Measurements from ENCODE around the gene STEAP3.

Gene STEAP3

DNA sequence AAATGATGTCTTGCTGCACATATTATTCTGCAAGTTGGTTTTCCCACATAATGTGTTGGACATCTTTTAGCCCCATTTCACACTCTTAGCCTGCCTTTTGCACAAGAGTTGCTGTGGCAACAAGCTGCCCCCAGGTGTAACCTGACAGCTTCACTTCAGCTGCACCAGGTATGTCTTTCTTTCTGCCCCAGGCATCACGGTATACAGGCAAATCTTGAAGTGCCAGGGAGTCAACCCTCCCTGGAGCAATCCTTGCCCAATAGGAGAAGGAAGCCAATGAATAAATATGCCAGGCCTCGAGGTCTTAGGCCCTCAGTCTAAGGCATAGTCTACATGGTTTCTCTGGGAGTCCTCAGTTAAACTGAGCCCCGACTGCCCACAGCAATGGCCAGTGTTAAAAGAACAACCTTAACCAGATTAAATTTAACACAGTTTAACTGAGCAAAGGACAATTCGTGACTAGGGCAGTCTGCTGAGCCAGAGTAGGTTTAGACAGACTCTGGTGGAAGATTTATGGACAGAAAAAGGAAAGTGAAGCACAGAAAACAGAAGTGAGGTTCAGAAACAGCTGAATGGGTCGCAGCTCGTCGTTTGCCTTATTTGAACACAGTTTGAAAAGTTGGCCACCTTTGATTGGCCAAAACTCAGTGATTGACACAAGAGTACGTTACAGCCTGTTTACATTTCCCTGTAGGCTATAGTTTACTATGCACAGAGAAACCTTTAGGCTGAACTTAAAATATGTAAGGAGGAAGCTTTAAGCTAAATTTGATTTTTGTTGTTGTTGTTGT, 33.1 kb upstream of the STEAP3 start:
- Histone ChIP-seq H3K36me3 (ENCODE audit: insufficient read depth, low read length) (no peaks in the 10 kb centered on the region), H3K9me3 (ENCODE audit: control insufficient read depth, insufficient read depth, low read length) (no peaks in the 10 kb centered on the region), H3K4me1 (ENCODE audit: insufficient read depth, low read length) (peaks cover 3% of the 10 kb centered on the region; the same call in 1 of the 2 replicates), H3K9ac (ENCODE audit: low read depth, low read length) (no peak overlapping the region)

DNA sequence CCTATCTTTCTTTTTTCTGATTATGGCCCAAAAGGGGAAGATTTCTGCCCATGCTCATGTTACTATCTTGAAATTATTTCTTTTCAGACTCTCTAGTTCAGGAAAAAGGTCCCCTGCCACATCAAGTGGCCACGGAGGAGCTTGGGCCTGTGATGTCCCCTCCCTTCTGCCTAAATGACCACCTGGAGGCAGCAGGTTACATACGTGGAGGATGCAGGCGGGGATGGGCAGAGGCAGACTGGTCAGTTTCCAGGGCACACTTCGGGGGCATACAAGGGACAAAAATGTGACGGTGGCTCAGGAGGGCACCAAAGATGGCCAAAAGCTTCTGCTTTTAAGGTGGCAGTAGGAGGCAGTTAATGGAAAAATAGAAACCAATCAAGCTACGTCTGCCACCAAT, 30.7 kb upstream of the STEAP3 start:
- Histone ChIP-seq H3K9me3 (ENCODE audit: control insufficient read depth, insufficient read depth, low read length) (no peaks in the 10 kb centered on the region), H3K9ac (ENCODE audit: low read depth, low read length) (no peak overlapping the region), H3K36me3 (ENCODE audit: insufficient read depth, low read length) (no peaks in the 10 kb centered on the region), H3K4me1 (ENCODE audit: insufficient read depth, low read length) (peaks cover 20% of the 10 kb centered on the region)

DNA sequence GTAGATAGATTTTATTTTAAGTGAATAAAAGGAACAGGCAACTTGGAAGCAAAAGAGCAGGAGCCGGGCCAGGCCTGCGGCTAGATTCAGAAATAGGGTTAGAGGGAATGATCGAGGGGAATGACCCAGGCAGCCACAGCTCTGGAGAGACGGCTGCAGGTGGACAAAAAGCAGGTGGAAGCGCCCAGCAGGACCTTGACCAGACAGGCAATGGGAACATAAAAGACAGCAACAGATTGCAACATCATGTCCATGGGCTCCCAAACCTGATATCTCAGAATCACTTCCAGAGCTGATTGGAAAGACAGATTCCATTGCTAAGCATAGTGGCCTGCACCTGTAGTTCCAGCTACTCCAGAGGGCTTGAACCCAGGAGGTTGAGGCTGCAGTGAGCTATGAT, 28.6 kb upstream of the STEAP3 start:
- no peak overlapping the region for H3K9ac ChIP-seq (ENCODE audit: low read depth, low read length)
- H3K4me1 ChIP-seq (ENCODE audit: insufficient read depth, low read length): peaks cover 24% of the 10 kb centered on the region
- H3K9me3 ChIP-seq (ENCODE audit: control insufficient read depth, insufficient read depth, low read length): no peaks in the 10 kb centered on the region
- H3K36me3 ChIP-seq (ENCODE audit: insufficient read depth, low read length): no peaks in the 10 kb centered on the region

DNA sequence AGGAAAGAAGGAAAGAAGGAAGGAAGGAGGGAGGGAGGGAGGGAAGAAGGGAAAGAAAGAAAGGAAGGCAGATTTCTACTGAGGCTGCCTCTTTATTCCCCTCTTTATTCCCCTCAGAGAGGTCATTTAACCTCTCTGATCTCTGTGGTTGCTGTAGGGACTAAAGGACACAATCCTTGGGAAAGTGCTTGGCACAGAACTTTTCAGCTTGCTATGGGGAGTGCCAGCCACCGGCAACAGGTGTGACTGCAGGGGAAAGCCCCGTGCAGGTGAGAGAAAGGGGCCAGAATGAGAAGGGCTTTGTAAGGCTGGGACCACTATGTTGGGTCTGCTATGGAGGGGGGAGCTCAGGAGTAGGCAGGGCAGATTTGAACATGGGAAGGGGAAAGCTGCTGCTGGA, 27.7 kb upstream of the STEAP3 start:
- Histone ChIP-seq H3K36me3 (ENCODE audit: insufficient read depth, low read length) (no peaks in the 10 kb centered on the region), H3K4me1 (ENCODE audit: insufficient read depth, low read length) (peaks cover 24% of the 10 kb centered on the region), H3K9me3 (ENCODE audit: control insufficient read depth, insufficient read depth, low read length) (no peaks in the 10 kb centered on the region), H3K9ac (ENCODE audit: low read depth, low read length) (no peak overlapping the region; the same call in 1 of the 2 replicates)

DNA sequence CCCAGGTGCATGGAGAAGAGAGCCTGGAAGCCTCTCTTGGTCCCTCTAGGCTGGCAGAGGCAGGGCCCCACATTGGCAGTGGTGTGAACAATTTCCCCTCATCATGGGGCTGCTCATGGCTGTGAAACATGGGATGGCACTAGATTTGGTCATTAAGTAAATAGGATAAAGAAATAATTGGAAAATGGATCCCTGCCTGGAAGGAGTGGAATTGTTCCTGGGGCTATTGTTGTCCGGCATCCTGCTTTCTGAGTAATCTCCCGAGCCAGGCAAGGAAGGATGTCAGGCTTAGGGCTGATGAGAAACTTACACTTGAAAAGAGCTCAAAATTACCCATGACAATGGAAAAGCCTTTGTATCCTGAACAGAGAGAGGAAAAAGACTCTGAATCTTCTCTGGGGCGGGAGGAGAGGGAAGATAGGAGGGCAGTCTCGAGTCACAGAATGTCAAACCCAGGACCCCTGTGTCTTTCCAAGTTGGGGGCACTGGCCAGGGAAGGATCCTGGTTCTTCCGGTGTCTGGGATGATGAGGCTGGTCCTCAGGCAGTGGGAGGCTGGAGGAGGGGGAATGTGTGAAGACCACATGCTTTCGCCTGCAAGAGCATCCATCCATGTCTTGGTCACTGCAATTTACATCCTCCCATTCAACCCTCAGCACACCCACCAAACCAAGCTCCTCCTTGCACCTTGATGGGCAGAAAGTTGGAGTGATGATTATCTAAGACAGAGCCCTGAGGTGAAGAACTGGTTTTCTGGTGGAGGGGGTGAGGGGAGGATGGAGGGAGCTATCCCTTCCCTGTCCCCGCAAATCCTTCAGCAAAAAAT, 27.1 kb upstream of the STEAP3 start:
- Histone ChIP-seq H3K9ac (ENCODE audit: low read depth, low read length) (no peak overlapping the region), H3K36me3 (ENCODE audit: insufficient read depth, low read length) (no peaks in the 10 kb centered on the region), H3K4me1 (ENCODE audit: insufficient read depth, low read length) (peaks cover 24% of the 10 kb centered on the region), H3K9me3 (ENCODE audit: control insufficient read depth, insufficient read depth, low read length) (no peaks in the 10 kb centered on the region)

DNA sequence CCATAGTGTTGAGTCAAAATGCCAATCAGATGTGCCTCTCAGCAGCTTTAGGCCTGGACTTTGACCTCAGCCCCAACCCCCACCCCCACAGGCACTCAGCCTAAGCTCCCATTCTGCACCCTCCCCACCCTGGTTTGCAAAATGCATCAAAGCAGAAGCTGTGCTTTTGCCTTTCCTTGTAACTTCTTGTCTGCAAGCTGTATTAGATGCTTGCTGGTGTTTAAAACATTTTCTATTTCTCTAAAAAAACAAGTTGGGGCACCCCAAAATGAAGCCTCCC, 26.6 kb upstream of the STEAP3 start:
- no peaks in the 10 kb centered on the region for H3K36me3 ChIP-seq (ENCODE audit: insufficient read depth, low read length)
- H3K9ac ChIP-seq (ENCODE audit: low read depth, low read length): no peak overlapping the region
- H3K9me3 ChIP-seq (ENCODE audit: control insufficient read depth, insufficient read depth, low read length): no peaks in the 10 kb centered on the region
- H3K4me1 ChIP-seq (ENCODE audit: insufficient read depth, low read length): peaks cover 24% of the 10 kb centered on the region

DNA sequence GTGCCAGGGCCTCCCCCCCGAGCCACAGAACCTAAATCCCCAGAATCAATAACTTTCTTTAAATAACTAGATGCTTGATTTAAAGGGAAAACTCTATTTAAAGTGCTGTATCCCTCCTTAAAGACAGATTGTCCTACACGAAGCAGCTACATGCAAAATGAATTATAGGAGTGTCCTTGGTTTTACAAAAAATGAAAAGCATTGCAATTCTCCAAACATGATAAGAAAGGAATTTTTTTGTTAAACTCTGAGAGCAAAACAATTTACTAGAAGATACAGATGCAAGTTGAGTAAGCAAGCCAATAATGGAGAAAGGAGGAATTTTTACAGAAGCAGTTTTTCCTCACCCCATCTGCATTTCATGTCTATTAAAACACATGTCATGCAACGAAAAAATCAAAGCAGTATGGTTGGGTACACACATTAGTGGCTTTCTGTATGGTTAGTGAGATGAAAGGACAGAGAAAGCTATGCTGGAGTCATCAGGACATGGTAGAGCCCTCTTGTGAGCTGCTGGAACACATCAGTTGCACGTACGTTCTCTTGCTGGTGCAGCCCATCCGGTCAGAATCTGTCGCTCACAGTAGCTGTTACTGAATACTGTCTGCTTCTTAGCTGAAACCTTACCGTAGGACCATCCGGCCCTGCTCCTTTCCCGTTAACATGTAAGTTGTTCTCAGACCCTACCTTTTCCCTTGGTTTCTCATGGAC, 25.9 kb upstream of the STEAP3 start:
- H3K36me3 ChIP-seq (ENCODE audit: insufficient read depth, low read length): no peaks in the 10 kb centered on the region
- H3K4me1 ChIP-seq (ENCODE audit: insufficient read depth, low read length): peaks cover 24% of the 10 kb centered on the region
- H3K9me3 ChIP-seq (ENCODE audit: control insufficient read depth, insufficient read depth, low read length): no peaks in the 10 kb centered on the region
- no peak overlapping the region for H3K9ac ChIP-seq (ENCODE audit: low read depth, low read length)

DNA sequence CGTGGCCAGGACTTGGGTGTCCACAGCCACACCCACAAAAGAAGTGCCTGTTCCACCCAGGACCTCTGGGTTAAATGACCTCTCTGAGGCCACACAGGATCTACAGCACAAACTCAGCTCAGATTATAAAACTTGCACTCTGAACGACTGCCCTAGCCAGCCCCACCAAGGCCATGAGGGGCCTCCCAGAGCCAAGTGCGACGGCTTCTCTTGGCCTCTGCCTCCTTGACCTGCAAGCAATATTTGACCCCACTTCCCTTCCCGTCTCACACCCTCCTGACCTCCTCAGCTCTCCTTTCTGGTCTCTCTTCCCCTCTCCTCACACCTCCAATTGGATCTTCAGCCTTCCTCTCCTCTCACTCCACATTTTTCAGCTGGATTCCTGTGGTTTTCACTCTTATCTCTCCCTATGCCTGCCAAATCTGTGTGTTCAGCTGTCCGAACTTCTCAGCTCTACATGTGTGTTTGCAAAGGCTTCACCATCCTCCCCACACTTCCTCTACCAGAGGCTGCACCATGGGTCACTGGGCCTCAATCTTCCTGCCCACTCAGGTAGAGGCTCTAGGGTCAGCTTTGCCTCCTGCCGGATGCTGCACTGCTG, 25.3 kb upstream of the STEAP3 start:
- H3K9me3 ChIP-seq (ENCODE audit: control insufficient read depth, insufficient read depth, low read length): no peaks in the 10 kb centered on the region
- H3K9ac ChIP-seq (ENCODE audit: low read depth, low read length): no peak overlapping the region
- H3K4me1 ChIP-seq (ENCODE audit: insufficient read depth, low read length): peaks cover 24% of the 10 kb centered on the region
- H3K36me3 ChIP-seq (ENCODE audit: insufficient read depth, low read length): no peaks in the 10 kb centered on the region

DNA sequence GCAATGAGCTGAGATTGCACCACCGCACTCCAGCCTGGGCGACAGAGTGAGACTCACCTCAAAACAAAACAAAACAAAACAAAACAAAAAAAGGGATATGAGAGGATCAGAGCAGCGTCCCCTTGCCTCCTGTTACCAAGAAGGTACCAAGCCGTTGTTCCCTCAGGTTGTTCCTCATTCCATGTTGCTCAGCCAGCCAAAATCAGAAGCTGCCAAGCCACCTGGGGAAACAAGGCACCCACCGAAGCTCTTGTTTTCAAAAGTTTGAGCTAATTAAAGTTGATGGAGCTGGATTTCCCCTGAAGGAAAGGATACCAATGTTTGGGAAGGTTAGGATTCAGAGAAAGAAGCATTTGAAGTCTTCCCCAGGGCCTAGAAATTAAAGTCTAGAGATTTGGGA, 21.8 kb upstream of the STEAP3 start:
- Histone ChIP-seq H3K9ac (ENCODE audit: low read depth, low read length) (no peak overlapping the region), H3K9me3 (ENCODE audit: control insufficient read depth, insufficient read depth, low read length) (no peaks in the 10 kb centered on the region), H3K4me1 (ENCODE audit: insufficient read depth, low read length) (peaks cover 13% of the 10 kb centered on the region), H3K36me3 (ENCODE audit: insufficient read depth, low read length) (no peaks in the 10 kb centered on the region)

DNA sequence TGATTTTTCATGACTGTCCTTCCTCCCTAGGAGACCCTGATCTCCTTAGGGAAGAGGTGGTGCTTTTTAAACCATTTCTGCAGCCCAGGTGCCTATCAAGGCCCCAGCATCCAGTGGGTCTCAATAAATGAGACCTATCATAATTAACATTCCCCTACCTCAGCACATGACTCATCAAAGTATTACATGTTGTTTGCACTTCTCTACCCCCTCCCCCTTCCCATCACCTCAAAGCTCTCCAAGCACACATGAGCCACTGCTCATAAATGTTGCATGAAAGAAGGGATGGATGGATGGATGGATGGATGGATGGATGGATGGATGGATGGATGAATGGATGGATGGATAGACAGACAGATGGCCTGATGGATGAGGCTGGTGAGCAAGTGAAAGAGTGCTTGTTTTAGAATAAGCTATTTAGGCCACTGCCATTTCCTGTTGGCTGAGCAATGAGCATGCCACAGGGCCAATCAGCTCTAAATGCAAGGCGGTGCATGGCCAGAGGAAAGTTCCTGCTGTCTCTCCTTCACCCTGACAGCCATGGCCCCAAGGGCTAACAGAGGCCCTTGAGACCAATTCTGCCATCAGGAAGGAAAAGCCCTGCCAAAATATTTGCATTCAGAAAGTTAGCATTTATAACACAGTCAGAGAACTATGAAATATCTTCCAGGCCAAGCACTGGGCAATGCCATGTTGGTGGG, 20.9 kb upstream of the STEAP3 start:
- H3K4me1 ChIP-seq (ENCODE audit: insufficient read depth, low read length): peaks cover 6% of the 10 kb centered on the region
- H3K36me3 ChIP-seq (ENCODE audit: insufficient read depth, low read length): no peaks in the 10 kb centered on the region
- H3K9me3 ChIP-seq (ENCODE audit: control insufficient read depth, insufficient read depth, low read length): no peaks in the 10 kb centered on the region
- H3K9ac ChIP-seq (ENCODE audit: low read depth, low read length): no peak overlapping the region

DNA sequence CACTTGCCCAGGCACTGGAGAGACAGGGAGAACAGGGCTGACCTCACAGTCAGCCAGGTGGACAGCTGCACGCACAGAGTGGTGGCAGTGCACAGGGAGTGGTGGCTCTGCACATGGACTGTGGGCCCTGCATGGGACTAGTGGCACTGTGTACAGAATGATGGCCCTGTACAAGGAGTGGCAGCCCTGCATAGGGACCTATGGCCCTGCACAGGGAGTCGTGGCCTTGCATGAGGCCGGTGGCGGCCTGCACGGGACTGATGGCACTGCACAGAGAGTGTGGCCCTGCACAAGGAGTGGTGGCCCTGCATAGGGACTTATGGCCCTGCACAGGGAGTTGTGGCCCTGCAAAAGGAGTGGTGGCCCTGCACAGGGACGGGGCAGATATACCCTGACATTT, 19.1 kb upstream of the STEAP3 start:
- Histone ChIP-seq H3K9me3 (ENCODE audit: control insufficient read depth, insufficient read depth, low read length) (no peaks in the 10 kb centered on the region), H3K4me1 (ENCODE audit: insufficient read depth, low read length) (peaks cover 7% of the 10 kb centered on the region; the same call in 1 of the 2 replicates), H3K9ac (ENCODE audit: low read depth, low read length) (no peak overlapping the region), H3K36me3 (ENCODE audit: insufficient read depth, low read length) (no peaks in the 10 kb centered on the region)

DNA sequence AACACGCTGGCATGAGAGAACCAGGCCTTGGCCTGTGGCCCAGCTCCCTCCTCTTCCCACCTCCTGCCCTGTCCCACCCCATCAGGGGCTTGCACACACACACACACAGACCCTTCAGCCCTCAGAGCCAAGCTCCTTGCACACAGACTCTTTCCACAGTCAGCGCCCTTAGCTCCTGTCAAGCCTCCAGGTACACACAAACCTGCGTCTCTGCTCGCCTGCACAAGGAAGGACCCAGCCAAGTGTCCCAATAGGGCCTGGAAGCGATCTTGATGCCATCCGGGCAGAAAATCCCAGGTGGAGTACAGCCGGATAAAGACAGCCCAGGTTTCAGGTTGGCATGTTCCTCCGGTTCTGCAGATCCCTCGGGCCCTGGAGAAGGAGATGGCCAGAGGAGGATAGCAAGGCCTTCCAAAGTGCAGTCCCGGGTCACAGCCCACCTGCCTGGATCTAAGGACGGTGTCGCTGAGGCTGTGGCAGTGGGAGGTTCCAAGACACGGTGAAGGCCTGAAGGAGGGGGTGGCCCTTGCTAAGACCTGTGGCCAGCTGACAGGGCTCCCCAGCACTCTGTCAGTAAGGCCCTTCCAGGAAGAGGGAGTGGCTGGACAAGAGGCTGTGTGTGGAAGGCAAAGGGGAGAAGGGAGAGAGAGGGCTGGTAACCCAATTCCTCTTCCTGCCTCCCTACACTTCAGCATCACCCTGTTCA, 18.5 kb upstream of the STEAP3 start:
- Histone ChIP-seq H3K4me1 (ENCODE audit: insufficient read depth, low read length) (peaks cover 7% of the 10 kb centered on the region; the same call in 1 of the 2 replicates), H3K9me3 (ENCODE audit: control insufficient read depth, insufficient read depth, low read length) (no peaks in the 10 kb centered on the region), H3K9ac (ENCODE audit: low read depth, low read length) (no peak overlapping the region), H3K36me3 (ENCODE audit: insufficient read depth, low read length) (no peaks in the 10 kb centered on the region)

DNA sequence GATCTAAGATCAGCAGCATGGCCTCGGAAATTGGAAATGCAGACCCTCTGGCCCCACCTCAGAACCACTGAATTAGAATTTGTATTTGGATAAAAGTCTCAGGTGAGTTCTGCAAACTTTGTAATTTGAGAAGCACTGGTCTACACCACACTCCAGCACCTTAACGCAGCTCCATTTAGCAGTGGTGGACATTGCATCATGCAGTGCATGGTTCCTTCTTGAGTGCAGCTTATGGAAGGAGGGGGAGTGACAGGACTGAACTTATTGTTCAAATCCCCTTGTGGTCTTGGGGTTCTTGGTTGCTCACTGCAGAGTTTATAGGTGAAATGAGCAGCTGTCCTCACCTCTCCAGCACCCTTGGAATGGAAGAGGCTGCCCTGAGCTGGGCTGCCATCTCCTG, 17.4 kb upstream of the STEAP3 start:
- Histone ChIP-seq H3K36me3 (ENCODE audit: insufficient read depth, low read length) (no peaks in the 10 kb centered on the region), H3K4me1 (ENCODE audit: insufficient read depth, low read length) (peaks cover 7% of the 10 kb centered on the region; the same call in 1 of the 2 replicates), H3K9ac (ENCODE audit: low read depth, low read length) (no peak overlapping the region), H3K9me3 (ENCODE audit: control insufficient read depth, insufficient read depth, low read length) (no peaks in the 10 kb centered on the region)

All from ES-I3 (cell line).